K562 (cell line): ENCODE data around the gene MED20. TPM values are rescaled to one million over a fixed set of nuclear protein-coding genes. Genes with fewer than 3 reads are reported as not detected.

Source experiments
- HDGF ChIP-seq: fragments of 450-650 bp; IDR thresholded peaks from 2 replicates; pipeline ENCODE4 v1.6.1; 2016
- MAFK ChIP-seq: IDR thresholded peaks from 2 replicates; pipeline ENCODE4 v1.6.1; 2011; ENCODE audit warnings: low read length, improper control_type of control experiment
- NR0B1 ChIP-seq: fragments of 450-650 bp; IDR thresholded peaks from one replicate; pipeline ENCODE4 v1.6.1; 2018; ENCODE audit warnings: mild to moderate bottlenecking, moderate library complexity; ENCODE audit not compliant: partially characterized antibody
- TCF3 ChIP-seq: sonication (generic); formaldehyde crosslinking; IDR thresholded peaks from 2 replicates; pipeline ENCODE4 v1.4.0; 2020; ENCODE audit warnings: mild to moderate bottlenecking, missing genetic modification reagents
- TCFL5 ChIP-seq: fragments of 250-450 bp; sonication (Bioruptor Pico); conservative IDR thresholded peaks from 2 replicates; pipeline ENCODE4 v1.6.1; 2021; ENCODE audit warnings: mild to moderate bottlenecking, moderate library complexity, matching md5 sums
- ZBTB40 ChIP-seq, 2 experiments: fragments of 450-650 bp in 1 of 2; sonication (generic) in 1 of 2; formaldehyde crosslinking in 1 of 2; IDR thresholded peaks; 2 replicates each; pipeline versions ENCODE4 v1.7.1 to v1.9.0; 2016 to 2022; ENCODE audit warnings: inconsistent platforms in 1 of 2, mild to moderate bottlenecking in 1 of 2, missing genetic modification reagents in 1 of 2
- ZNF707 ChIP-seq: fragments of 250-450 bp; sonication (Bioruptor Pico); conservative IDR thresholded peaks from 2 replicates; pipeline ENCODE4 v1.8.0; 2022; ENCODE audit warnings: inconsistent platforms, mild to moderate bottlenecking, moderate library complexity
- polyA plus RNA-seq, 8 experiments: library from polyadenylated mRNA; depleted of rRNA in 4 of 8; stranded (reverse) in 5 of 8; unstranded in 3 of 8; fragments of >200 nt; fragmentation: Nextera tagmentation in 2 of 8; fragmentation: Illumina TruSeq in 1 of 8; extraction: Ambion mirVana in 2 of 8; extraction: Trizol in 1 of 8; gene quantifications; 2 replicates each; pipeline versions ENCODE4 v1.2.1 to v1.2.3, GENCODE V29; 2011 to 2014; ENCODE audit warnings: inconsistent platforms in 1 of 8, missing spikeins in 1 of 8
- total RNA-seq, 7 experiments: library from RNA; depleted of rRNA in 6 of 7; stranded (reverse); fragments of >200 nt in 6 of 7; fragmentation: Illumina TruSeq in 2 of 7; extraction: Trizol in 2 of 7; gene quantifications; 2 replicates each; pipeline versions ENCODE4 v1.2.1 to v1.2.3, GENCODE V29; 2011 to 2021; ENCODE audit warnings: low replicate concordance in 1 of 7

MED20 gene
- total and polyA plus RNA-seq, 9 of the 15 experiments (the other 6 are each of a cell fraction or from before 2014, with no cell fraction given) = 27.3 to 80.9 (median 46.0) TPM

- TF ChIP-seq ZBTB40 (IDR thresholded peaks at IDR 0.05) (peak; percentile 94), ZBTB40 (CRISPR knock-in tag; IDR thresholded peaks at IDR 0.05) (no peak), ZNF707 (CRISPR knock-in tag) (no peak), MAFK (no peak), TCF3 (peak; percentile 27; the same call in 1 of the 2 replicates), TCFL5 (CRISPR knock-in tag) (no peak), HDGF (no peak), NR0B1 (no peak)
These were observed at the start of gene MED20, which contains the start of gene BYSL (continued) for GRCh38 chr6:41920921-41921711.
